ENCODE data around the gene HTR3C. TPM values are rescaled to one million over a fixed set of nuclear protein-coding genes. Genes with fewer than 3 reads are reported as not detected.

The HTR3C gene
- total RNA-seq, 3 donors from 2014 or later, result 0.17 to 0.41 TPM; not detected in 1

- DNase-seq (peak in 1 of 3 donors; percentile 5), ATAC-seq (peak; percentile 67)
- Histone ChIP-seq H3K9me3 (no peaks in the 10 kb centered on the region), H3K4me3 (no peak overlapping the region), H3K36me3 (ENCODE audit: low read depth) (no peaks in the 10 kb centered on the region), H3K4me1 (ENCODE audit: low read depth) (no peaks in the 10 kb centered on the region)
- intact Hi-C loops (cut with DNase I, micrococcal nuclease), result no loop called here
- no peak for TF ChIP-seq CTCF (IDR thresholded peaks at IDR 0.05)
Observed at GRCh38 chr3:184082465-184082864, 29.6 kb downstream of the HTR3C start.

GRCh38 chr3:184085389-184085852 is 32.6 kb downstream of the HTR3C start:
- Histone ChIP-seq H3K4me1 (ENCODE audit: low read depth) (no peaks in the 10 kb centered on the region), H3K4me3 (no peak overlapping the region), H3K9me3 (no peaks in the 10 kb centered on the region), H3K36me3 (ENCODE audit: low read depth) (no peaks in the 10 kb centered on the region)
- ATAC-seq (no peak), DNase-seq (no peak)
- TF ChIP-seq CTCF (IDR thresholded peaks at IDR 0.05), result no peak
- intact Hi-C loops (cut with DNase I, micrococcal nuclease), result no loop called here

DNA sequence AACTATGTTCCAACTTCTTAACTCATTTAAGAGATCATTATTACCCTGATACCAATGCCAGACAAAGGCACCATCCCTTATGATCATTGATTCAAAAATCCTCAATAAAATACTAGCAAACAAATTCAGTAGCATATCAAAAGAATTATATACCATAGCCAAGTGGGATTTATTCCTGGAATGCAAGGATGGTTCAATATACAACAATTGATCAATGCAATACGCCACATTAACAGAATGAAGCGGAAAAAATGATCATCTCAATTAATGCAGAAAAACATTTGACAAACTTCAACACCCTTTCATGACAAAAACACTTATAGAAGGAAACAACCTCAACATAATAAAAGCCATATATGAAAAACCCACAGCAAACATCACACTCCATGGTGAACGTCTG is 39.4 kb downstream of the HTR3C start:
- Histone ChIP-seq H3K4me1 (ENCODE audit: low read depth) (no peaks in the 10 kb centered on the region), H3K9me3 (peaks cover 18% of the 10 kb centered on the region), H3K4me3 (no peak overlapping the region), H3K36me3 (ENCODE audit: low read depth) (no peaks in the 10 kb centered on the region)
- no peak for ATAC-seq
- intact Hi-C loops (cut with DNase I, micrococcal nuclease), result no loop called here
- TF ChIP-seq CTCF (IDR thresholded peaks at IDR 0.05), result no peak
- DNase-seq, result no peak

DNA sequence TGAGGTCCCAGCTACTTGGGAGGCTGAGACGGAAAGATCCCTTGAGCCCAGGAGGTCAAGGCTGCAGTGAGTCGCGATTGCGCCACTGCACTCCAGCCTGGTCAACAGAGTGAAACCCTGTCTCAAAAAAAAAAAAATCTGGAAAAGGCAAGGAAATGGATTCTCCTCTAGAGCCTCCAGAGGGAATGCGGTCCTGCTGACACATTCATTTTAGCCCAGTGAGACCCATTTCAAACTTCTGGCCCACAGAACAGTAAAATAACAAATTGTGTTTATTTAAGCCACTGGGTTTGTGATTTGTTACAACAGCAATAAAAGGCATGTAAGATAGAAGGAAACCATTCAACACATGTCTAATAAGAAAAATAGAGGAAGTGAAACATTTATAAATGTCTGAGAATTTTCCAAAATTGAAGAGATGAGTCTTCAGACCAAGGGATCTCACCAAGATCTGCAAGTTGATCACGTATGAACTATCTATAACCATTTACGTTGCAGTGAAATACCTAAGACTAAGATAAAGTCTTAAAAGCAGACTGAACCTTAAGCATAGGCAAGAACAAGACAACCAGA is 44.0 kb downstream of the HTR3C start, which contains the start of gene HTR3E:
TSS of gene HTR3E (plus strand) at position 254 of the 573 bp plus-strand sequence. CDS start 466 bp downstream, outside the sequence.
- ATAC-seq (no peak), DNase-seq (no peak)
- intact Hi-C loops (cut with DNase I, micrococcal nuclease), result no loop called here
- Histone ChIP-seq H3K36me3 (ENCODE audit: low read depth) (no peaks in the 10 kb centered on the region), H3K4me3 (no peak within 1 kb of the TSS), H3K4me1 (ENCODE audit: low read depth) (no peaks in the 10 kb centered on the region), H3K9me3 (peaks cover 12% of the 10 kb centered on the region)
- TF ChIP-seq CTCF (IDR thresholded peaks at IDR 0.05), result no peak

DNA sequence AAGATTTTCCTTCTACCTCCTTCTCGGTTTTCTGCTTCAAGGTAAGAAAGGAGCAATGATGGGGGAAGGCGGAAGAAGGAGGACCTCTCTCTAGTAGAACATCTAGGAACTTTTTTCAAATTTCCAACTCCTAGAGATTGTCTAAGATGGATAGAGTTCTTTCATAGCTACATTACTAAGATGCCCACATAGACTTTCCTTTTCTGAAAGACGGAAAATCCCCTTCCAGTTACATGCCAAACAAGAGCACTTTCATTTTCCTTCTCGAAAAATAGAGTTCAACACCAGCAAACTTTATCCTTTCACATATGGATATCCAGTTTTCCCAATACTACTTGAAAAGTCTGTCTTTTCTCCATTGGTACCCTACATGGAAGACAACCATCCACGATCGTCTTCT is 44.7 kb downstream of the HTR3C start:
- no peak for ATAC-seq
- no peak for DNase-seq

More for the DNA sequence above, 44.7 kb downstream of the HTR3C start:
- no peaks in the 10 kb centered on the region for H3K36me3 ChIP-seq (ENCODE audit: low read depth)
- H3K9me3 ChIP-seq, result peaks cover 5% of the 10 kb centered on the region
- intact Hi-C loops (cut with DNase I, micrococcal nuclease), result no loop called here
- no peaks in the 10 kb centered on the region for H3K4me1 ChIP-seq (ENCODE audit: low read depth)
- TF ChIP-seq CTCF (IDR thresholded peaks at IDR 0.05), result no peak
- no peak overlapping the region for H3K4me3 ChIP-seq

Data from mucosa of descending colon (tissue), 3 donors.